Osteoblast (primary cell): ENCODE results near the gene BAZ2B. TPM values are rescaled to one million over a fixed set of nuclear protein-coding genes. Genes with fewer than 3 reads are reported as not detected.

Experiments used
- DNase-seq: peaks from one replicate; pipeline ENCODE4 v3.0.0; 2011; ENCODE audit warnings: low spot score, mixed read lengths; ENCODE audit not compliant: insufficient read length; ENCODE audit errors: missing footprints
- H2AFZ ChIP-seq: 2 replicates; pipeline ENCODE4 v1.6.0; 2011; ENCODE audit warnings: mild to moderate bottlenecking, low read length
- H3K27ac ChIP-seq: 2 replicates; pipeline ENCODE4 v1.5.1; 2011; ENCODE audit warnings: mild to moderate bottlenecking, low read depth, low read length, moderate library complexity
- H3K27me3 ChIP-seq: 2 replicates; pipeline ENCODE4 v1.6.0; 2012; ENCODE audit warnings: mild to moderate bottlenecking, control low read depth, inconsistent platforms, low read length, moderate library complexity; ENCODE audit not compliant: insufficient read depth
- H3K36me3 ChIP-seq: 2 replicates; pipeline ENCODE4 v1.5.1; 2011; ENCODE audit warnings: mild to moderate bottlenecking, low read length, control low read depth, moderate library complexity; ENCODE audit not compliant: insufficient read depth
- H3K4me1 ChIP-seq: 2 replicates; pipeline ENCODE4 v1.5.1; 2011; ENCODE audit warnings: mild to moderate bottlenecking, low read length, control low read depth, moderate library complexity; ENCODE audit not compliant: insufficient read depth
- H3K4me2 ChIP-seq: 2 replicates; pipeline ENCODE4 v1.6.0; 2011; ENCODE audit warnings: mild to moderate bottlenecking, low read length; ENCODE audit not compliant: insufficient read depth
- H3K4me3 ChIP-seq: fragments of 200-600 bp; sonication (generic); 3 replicates; pipeline ENCODE4 v1.5.1; 2012; ENCODE audit warnings: mild to moderate bottlenecking, low read length, inconsistent platforms; ENCODE audit not compliant: insufficient read depth
- H3K79me2 ChIP-seq: 2 replicates; pipeline ENCODE4 v1.6.0; 2012; ENCODE audit warnings: mild to moderate bottlenecking, low read length, control low read depth, inconsistent platforms; ENCODE audit not compliant: insufficient read depth
- H3K9me3 ChIP-seq: 2 replicates; pipeline ENCODE4 v1.5.1; 2011; ENCODE audit warnings: low read depth, low read length, control low read depth
- H4K20me1 ChIP-seq: 2 replicates; pipeline ENCODE4 v1.6.0; 2012; ENCODE audit warnings: mild to moderate bottlenecking, low read length, control low read depth; ENCODE audit not compliant: insufficient read depth
- total RNA-seq: library from RNA; depleted of rRNA; stranded (reverse); fragments of >200 nt; gene quantifications from 2 replicates; pipeline ENCODE4 v1.2.3, GENCODE V29; 2012
- TF ChIP-seq, protein P1 (sequence below): IDR thresholded peaks from 2 replicates; pipeline ENCODE4 v1.5.1; 2011; ENCODE audit warnings: mild to moderate bottlenecking, low read depth, low read length, moderate library complexity; ENCODE audit errors: extremely low read depth

Gene BAZ2B
- total RNA-seq, 1 donor, result 59.4 TPM

DNA sequence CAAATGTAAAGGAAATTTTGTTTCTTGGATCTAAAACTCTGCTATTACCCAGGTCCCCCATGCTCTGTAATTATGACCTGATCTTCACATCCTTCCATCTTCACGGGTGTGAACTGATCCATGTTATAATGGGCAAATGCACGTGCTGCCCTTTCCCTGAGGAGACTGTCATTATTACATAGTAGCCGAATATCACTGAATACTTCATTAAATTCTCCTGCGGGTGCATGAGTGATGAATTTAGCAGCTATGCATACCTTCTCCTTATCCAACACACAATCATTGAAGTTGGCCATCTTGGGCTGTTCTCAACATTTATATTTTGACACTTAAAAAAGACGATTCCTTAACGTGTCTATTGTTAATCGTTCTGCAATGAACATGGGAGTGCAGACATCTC lies 153.4 kb downstream of the BAZ2B start:
- Histone ChIP-seq H3K4me2 (no peak overlapping the region), H3K4me3 (no peak overlapping the region), H3K9me3 (no peaks in the 10 kb centered on the region), H3K4me1 (no peaks in the 10 kb centered on the region), H2AFZ (no peak overlapping the region), H4K20me1 (no peaks in the 10 kb centered on the region), H3K36me3 (no peaks in the 10 kb centered on the region), H3K27ac (no peak overlapping the region), H3K79me2 (no peaks in the 10 kb centered on the region), H3K27me3 (no peaks in the 10 kb centered on the region)
- TF ChIP-seq, protein P1, sequence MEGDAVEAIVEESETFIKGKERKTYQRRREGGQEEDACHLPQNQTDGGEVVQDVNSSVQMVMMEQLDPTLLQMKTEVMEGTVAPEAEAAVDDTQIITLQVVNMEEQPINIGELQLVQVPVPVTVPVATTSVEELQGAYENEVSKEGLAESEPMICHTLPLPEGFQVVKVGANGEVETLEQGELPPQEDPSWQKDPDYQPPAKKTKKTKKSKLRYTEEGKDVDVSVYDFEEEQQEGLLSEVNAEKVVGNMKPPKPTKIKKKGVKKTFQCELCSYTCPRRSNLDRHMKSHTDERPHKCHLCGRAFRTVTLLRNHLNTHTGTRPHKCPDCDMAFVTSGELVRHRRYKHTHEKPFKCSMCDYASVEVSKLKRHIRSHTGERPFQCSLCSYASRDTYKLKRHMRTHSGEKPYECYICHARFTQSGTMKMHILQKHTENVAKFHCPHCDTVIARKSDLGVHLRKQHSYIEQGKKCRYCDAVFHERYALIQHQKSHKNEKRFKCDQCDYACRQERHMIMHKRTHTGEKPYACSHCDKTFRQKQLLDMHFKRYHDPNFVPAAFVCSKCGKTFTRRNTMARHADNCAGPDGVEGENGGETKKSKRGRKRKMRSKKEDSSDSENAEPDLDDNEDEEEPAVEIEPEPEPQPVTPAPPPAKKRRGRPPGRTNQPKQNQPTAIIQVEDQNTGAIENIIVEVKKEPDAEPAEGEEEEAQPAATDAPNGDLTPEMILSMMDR, result no peak
- no peak for DNase-seq

DNA sequence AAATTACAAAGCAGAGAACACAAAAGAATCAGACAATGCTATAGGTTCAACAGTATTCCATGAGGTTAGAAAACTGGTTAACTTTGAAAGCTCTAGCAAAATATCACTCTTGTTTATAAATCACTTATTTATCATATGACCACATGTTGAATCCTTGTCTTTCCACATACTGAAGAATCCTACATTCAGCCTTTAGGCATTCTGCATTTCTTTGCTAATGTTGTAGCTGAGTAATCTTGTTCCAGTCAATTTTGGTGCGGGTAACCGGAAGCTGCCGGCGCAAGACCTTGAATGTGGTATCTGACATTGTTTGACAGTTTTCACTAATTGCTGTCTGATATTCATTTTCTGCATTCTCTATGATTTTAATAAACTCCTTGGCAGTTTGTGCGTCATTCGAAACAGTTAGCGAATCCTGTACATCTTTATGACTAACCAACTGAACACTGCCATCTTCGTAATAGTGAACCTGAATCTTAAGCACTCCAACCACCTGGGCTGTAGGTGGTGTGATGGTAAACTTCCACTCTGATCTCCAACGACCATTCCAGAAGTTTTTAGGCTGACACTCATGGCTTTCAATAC lies 154.1 kb downstream of the BAZ2B start:
- H3K9me3 ChIP-seq, result no peaks in the 10 kb centered on the region
- no peaks in the 10 kb centered on the region for H3K27me3 ChIP-seq
- H3K4me2 ChIP-seq, result no peak overlapping the region
- no peak overlapping the region for H3K27ac ChIP-seq
- H3K79me2 ChIP-seq, result no peaks in the 10 kb centered on the region
- no peak for DNase-seq
- H2AFZ ChIP-seq, result no peak overlapping the region
- H3K36me3 ChIP-seq, result no peaks in the 10 kb centered on the region
- TF ChIP-seq, protein P1, result no peak
- H3K4me3 ChIP-seq, result no peak overlapping the region
- H4K20me1 ChIP-seq, result no peaks in the 10 kb centered on the region
- H3K4me1 ChIP-seq, result no peaks in the 10 kb centered on the region

DNA sequence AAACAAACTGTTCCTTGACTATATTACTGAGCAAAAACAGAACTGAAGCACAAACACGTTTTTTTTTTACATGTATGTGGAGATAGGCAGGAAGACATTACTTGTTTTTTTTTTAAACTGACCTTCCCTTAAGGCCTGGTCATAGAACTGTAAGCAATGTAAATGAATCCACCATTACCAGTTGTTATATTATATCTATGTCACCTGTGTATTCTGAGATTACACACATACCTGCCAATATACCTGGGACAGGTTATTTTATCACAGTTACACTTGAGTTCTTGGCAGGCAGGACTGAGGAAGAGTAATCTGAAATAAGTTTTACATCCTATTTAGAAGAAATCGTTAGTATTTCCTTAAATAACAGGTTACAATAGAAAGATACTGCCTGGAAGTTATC lies 155.3 kb downstream of the BAZ2B start:
- Histone ChIP-seq H3K79me2 (no peaks in the 10 kb centered on the region), H3K4me3 (no peak overlapping the region), H4K20me1 (no peaks in the 10 kb centered on the region), H2AFZ (no peak overlapping the region), H3K9me3 (no peaks in the 10 kb centered on the region), H3K4me2 (no peak overlapping the region), H3K36me3 (no peaks in the 10 kb centered on the region), H3K27me3 (no peaks in the 10 kb centered on the region), H3K4me1 (no peaks in the 10 kb centered on the region), H3K27ac (no peak overlapping the region)
- TF ChIP-seq, protein P1, result no peak
- no peak for DNase-seq

DNA sequence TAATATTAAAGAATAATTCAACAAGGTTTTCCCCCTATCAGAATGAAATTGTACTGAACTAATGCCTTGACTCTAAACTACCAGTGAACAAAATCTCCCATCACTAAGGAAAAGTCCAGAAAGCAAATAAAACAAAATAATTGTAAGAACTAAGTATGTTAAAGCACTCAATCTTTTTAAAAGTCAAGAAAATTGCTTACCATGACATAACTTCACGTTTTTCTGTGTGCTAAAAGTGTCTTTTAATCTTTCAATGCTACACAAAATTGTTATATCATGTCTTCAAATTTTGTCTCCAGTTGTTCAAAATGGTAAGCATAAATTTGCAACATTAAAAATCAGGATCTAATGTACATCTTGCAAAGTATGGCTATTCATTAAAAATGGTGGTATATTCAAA lies 156.1 kb downstream of the BAZ2B start:
- no peaks in the 10 kb centered on the region for H3K79me2 ChIP-seq
- TF ChIP-seq, protein P1, result no peak
- H4K20me1 ChIP-seq, result no peaks in the 10 kb centered on the region
- H3K4me2 ChIP-seq, result no peak overlapping the region
- DNase-seq, result no peak
- H3K27me3 ChIP-seq, result no peaks in the 10 kb centered on the region
- no peak overlapping the region for H3K4me3 ChIP-seq
- H3K27ac ChIP-seq, result no peak overlapping the region
- H2AFZ ChIP-seq, result no peak overlapping the region
- no peaks in the 10 kb centered on the region for H3K36me3 ChIP-seq
- no peaks in the 10 kb centered on the region for H3K4me1 ChIP-seq
- H3K9me3 ChIP-seq, result no peaks in the 10 kb centered on the region
